Fibroblast of the aortic adventitia (primary cell): ENCODE measurements around the gene OLFML1. TPM values are rescaled to one million over a fixed set of nuclear protein-coding genes. Genes with fewer than 3 reads are reported as not detected.

Source experiments
- DNase-seq: peaks from one replicate; pipeline ENCODE4 v3.0.0-alpha.2; 2010; ENCODE audit warnings: low read depth
- H3K4me3 ChIP-seq: 2 replicates; pipeline ENCODE4 v1.5.1; 2011; ENCODE audit warnings: low read depth, mild to moderate bottlenecking, control low read depth, low read length, moderate library complexity
- CTCF ChIP-seq: IDR thresholded peaks from 2 replicates; pipeline ENCODE4 v1.5.1; 2011; ENCODE audit warnings: mild to moderate bottlenecking, low read length, control low read depth, inconsistent platforms; ENCODE audit not compliant: insufficient read depth
- total RNA-seq: library from RNA; depleted of rRNA; stranded (reverse); fragments of >200 nt; gene quantifications from 2 replicates; pipeline ENCODE4 v1.2.3, GENCODE V29; 2012; ENCODE audit warnings: low replicate concordance

OLFML1 gene
- total RNA-seq, 1 donor = 27.1 TPM

GRCh38 chr11:7471071-7471470 lies 14.2 kb upstream of the OLFML1 start:
- no peak for DNase-seq

DNA sequence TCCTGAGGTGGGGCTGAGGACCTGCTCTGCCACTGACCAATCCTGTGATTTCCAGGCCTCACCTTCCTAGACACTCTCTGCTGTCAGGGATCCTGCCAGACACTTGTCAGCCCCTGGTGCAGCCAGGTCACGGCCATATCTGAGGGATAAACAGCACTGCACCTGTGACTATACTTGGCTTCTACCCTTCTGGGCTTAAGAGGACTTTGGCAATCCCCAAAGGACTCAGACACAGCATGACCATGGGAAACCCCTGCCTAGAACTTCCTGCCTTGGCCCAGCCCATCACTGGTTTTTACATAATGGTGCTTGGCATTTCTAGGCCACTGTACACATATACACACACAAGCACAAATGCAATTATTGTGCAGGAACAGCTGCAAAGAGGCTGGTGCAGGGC lies 11.6 kb upstream of the OLFML1 start:
- no peak overlapping the region for H3K4me3 ChIP-seq

More at GRCh38 chr11:7471071-7471470, 14.2 kb upstream of the OLFML1 start:
- no peak overlapping the region for H3K4me3 ChIP-seq
- TF ChIP-seq CTCF = no peak

DNA sequence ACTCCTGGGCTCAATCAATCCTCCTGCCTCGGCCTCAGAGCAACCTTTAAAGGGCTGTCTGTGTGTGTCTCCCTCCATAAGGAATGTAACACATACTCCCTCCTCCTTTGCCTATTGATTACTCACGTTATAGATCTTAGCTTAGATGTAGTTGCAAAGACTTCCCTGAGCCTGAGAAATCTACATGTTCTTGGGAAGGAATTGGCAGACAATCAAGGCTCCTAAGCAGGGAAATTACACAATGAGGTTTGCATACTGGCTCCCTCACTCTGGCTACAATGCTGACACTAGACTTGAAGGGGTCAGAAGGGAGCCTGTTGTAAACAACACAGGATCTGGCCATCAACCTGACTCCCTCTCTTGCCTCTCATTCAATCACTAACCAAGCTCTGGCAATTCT lies 5.2 kb upstream of the OLFML1 start:
- TF ChIP-seq CTCF = no peak
- peak; percentile 74 for DNase-seq
- H3K4me3 ChIP-seq = no peak overlapping the region

More for the DNA sequence above, 11.6 kb upstream of the OLFML1 start:
- no peak for DNase-seq
- TF ChIP-seq CTCF = no peak

DNA sequence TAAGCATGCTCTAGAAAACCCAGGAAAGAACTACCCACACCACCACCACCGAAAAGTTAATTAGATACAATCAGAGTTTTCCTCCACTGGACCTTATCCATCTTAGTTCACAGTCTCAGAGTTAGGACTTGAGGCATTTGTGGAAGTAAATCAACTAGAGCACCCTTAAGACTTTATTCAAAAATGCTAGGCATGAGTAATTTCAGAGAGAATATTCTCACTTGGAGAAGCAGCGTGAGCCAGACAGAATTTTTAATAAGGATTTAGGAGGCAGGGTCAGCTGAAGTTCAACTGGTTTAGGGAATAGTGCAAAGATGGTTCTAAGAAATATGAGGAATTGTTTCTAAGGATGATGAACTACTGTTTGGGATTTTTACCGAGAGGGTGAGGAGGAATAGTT lies 1.2 kb upstream of the OLFML1 start:
- TF ChIP-seq CTCF = no peak
- DNase-seq = peak; percentile 3
- no peak overlapping the region for H3K4me3 ChIP-seq

DNA sequence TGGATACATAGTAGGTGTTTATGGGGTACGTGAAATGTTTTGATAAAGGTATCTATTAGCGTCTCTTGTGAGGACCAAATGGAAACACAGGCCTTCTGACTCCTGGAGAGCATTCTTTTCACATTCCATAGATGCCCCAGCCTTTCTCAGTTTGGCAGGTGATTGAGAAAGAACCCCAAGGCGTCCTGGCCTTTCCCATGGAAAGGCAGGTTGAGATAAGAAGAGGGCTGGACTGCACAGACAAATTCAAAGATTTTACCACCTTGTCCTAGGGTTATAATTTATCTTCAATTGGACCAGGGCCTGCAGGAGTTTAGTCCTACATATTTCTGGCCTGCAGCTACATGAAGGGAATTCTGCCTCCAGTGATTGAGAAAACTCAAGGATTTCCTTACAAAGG lies 661 bp upstream of the OLFML1 start:
- no peak overlapping the region for H3K4me3 ChIP-seq
- no peak for TF ChIP-seq CTCF
- DNase-seq = peak; percentile 31

GRCh38 chr11:7486098-7486780 lies 933 bp downstream of the OLFML1 start:
- H3K4me3 ChIP-seq = peak overlapping the region; percentile 68
- DNase-seq = peak; percentile 8
- no peak for TF ChIP-seq CTCF

- no peak for TF ChIP-seq CTCF
- DNase-seq = peak; percentile 40
- peak overlapping the region; percentile 68 for H3K4me3 ChIP-seq
Observed at GRCh38 chr11:7486781-7487140, 1.5 kb downstream of the OLFML1 start.
